ENCODE data around the gene PPP6R3.
A peak's percentile ranks its signal among the peaks of the same experiment; 100 is the strongest.
"Not testable (repeated sequence)": the region's sequence is repeated elsewhere in the genome, so short reads cannot be mapped to it uniquely, and the experiment has no call there.

The PPP6R3 gene

GRCh38 chr11:68436162-68436888, 24.2 kb upstream of the PPP6R3 start:
- DNase-seq (ENCODE audit: low spot score): no peak

- peak; percentile 93 for DNase-seq (ENCODE audit: low spot score)
Observed at GRCh38 chr11:68436985-68437926, 23.3 kb upstream of the PPP6R3 start.

- no peak for DNase-seq (ENCODE audit: low spot score)
Observed at GRCh38 chr11:68437927-68438657, 22.5 kb upstream of the PPP6R3 start.

- DNase-seq (ENCODE audit: low spot score): no peak
Observed at GRCh38 chr11:68438658-68439259, 21.8 kb upstream of the PPP6R3 start.

GRCh38 chr11:68439355-68440065, 21.0 kb upstream of the PPP6R3 start:
- no peak for DNase-seq (ENCODE audit: low spot score)

GRCh38 chr11:68440224-68440623, 20.3 kb upstream of the PPP6R3 start:
- no peak for DNase-seq (ENCODE audit: low spot score)

GRCh38 chr11:68441466-68442230, 18.9 kb upstream of the PPP6R3 start:
- DNase-seq (ENCODE audit: low spot score): no peak

GRCh38 chr11:68442433-68442832, 18.1 kb upstream of the PPP6R3 start:
- DNase-seq (ENCODE audit: low spot score): no peak

GRCh38 chr11:68444566-68444965, 16.0 kb upstream of the PPP6R3 start:
- no peak for DNase-seq (ENCODE audit: low spot score)

- no peak for DNase-seq (ENCODE audit: low spot score)
Observed at GRCh38 chr11:68445531-68446035, 15.0 kb upstream of the PPP6R3 start.

- DNase-seq (ENCODE audit: low spot score): no peak
Observed at GRCh38 chr11:68446046-68446725, 14.4 kb upstream of the PPP6R3 start.

- DNase-seq (ENCODE audit: low spot score): peak; percentile 89
Observed at GRCh38 chr11:68447015-68447801, 13.3 kb upstream of the PPP6R3 start.

GRCh38 chr11:68447914-68448313, 12.6 kb upstream of the PPP6R3 start:
- DNase-seq (ENCODE audit: low spot score): not testable (repeated sequence)

GRCh38 chr11:68448604-68449011, 11.9 kb upstream of the PPP6R3 start:
- DNase-seq (ENCODE audit: low spot score): no peak

- no peak for DNase-seq (ENCODE audit: low spot score)
Observed at GRCh38 chr11:68449951-68450350, 10.6 kb upstream of the PPP6R3 start.

GRCh38 chr11:68450711-68451110, 9.8 kb upstream of the PPP6R3 start:
- no peak for DNase-seq (ENCODE audit: low spot score)

- no peak for DNase-seq (ENCODE audit: low spot score)
Observed at GRCh38 chr11:68454767-68455166, 5.8 kb upstream of the PPP6R3 start.

GRCh38 chr11:68455485-68455884, 5.1 kb upstream of the PPP6R3 start:
- no peak for DNase-seq (ENCODE audit: low spot score)
